HepG2 (cell line): Measurements from ENCODE around the gene RBM6. TPM values are rescaled to one million over a fixed set of nuclear protein-coding genes. Genes with fewer than 3 reads are reported as not detected.

Experiments
- ATAC-seq: fragments of 200-7000 bp; cut with Tn5 transposase; 3 replicates; pipeline ENCODE4 v1.9.1; 2020; ENCODE audit warnings: mild to moderate bottlenecking, moderate library complexity
- BruUV-seq: library from RNA; stranded (reverse); fragments of 400-500 nt; replicated peaks from 2 replicates; lab custom pipeline; 2021; lab: Mats Ljungman, UMichigan
- CTCF ChIA-PET: fragments of 300-600 bp; formaldehyde crosslinking; extraction: SDS; loops from one replicate; lab custom pipeline; 2021; ENCODE audit warnings: low total read pairs, inconsistent platforms, low intra/inter-chr PET ratio; lab: Yijun Ruan, JAX
- POLR2A ChIA-PET: fragments of 350-600 bp; sonication (Branson Sonifier 250); formaldehyde crosslinking; loops from one replicate; lab custom pipeline; 2020; ENCODE audit warnings: antibody characterized with exemption, inconsistent platforms; lab: Yijun Ruan, JAX
- DNase-seq: peaks from one replicate; pipeline ENCODE4 v3.0.0-alpha.2; 2015; ENCODE audit warnings: low spot score
- FAIRE-seq: peaks from 3 replicates; lab custom pipeline; 2011; peaks lifted over from hg19 to GRCh38; lab: Jason Lieb, UNC
- H2AFZ ChIP-seq: one replicate; pipeline ENCODE4 v1.6.1; 2011; ENCODE audit warnings: low read length, inconsistent platforms
- H3K27ac ChIP-seq: fragments of 300-600 bp; 3 replicates; pipeline ENCODE4 v1.8.0; 2011; ENCODE audit warnings: mixed run types, mild to moderate bottlenecking, mixed read lengths, low read length, inconsistent platforms; ENCODE audit not compliant: insufficient read depth; ENCODE audit errors: extremely low read length
- H3K27me3 ChIP-seq, 2 experiments: fragments of 200-600 bp in 1 of 2; 2 replicates in 1 of 2; 3 replicates in 1 of 2; pipeline versions ENCODE4 v1.6.0 to v1.8.0; 2011; ENCODE audit warnings: low read length in 2 of 2, mild to moderate bottlenecking in 2 of 2, moderate library complexity in 2 of 2, inconsistent platforms in 1 of 2; ENCODE audit not compliant: insufficient read depth in 2 of 2, control insufficient read depth in 1 of 2
- H3K36me3 ChIP-seq, 2 experiments: fragments of 200-600 bp in 1 of 2; replicated peaks in 1 of 2; 2 replicates in 1 of 2; 3 replicates in 1 of 2; pipeline versions ENCODE4 v1.5.1 to v1.8.0; 2011; ENCODE audit warnings: low read length in 2 of 2, inconsistent platforms in 1 of 2; ENCODE audit not compliant: insufficient read depth in 2 of 2, control insufficient read depth in 1 of 2
- H3K4me1 ChIP-seq: 2 replicates; pipeline ENCODE4 v1.5.1; 2012; ENCODE audit warnings: low read length, inconsistent platforms; ENCODE audit not compliant: insufficient read depth
- H3K4me2 ChIP-seq: 2 replicates; pipeline ENCODE4 v1.6.0; 2011; ENCODE audit warnings: low read depth, low read length, inconsistent platforms
- H3K4me3 ChIP-seq, 3 experiments: fragments of 200-600 bp in 1 of 3; sonication (generic), shearing (Covaris generic) in 1 of 3; replicated peaks in 1 of 3; 2 replicates each; pipeline ENCODE4 v1.5.1; 2011 to 2016; ENCODE audit warnings: low read length in 3 of 3, inconsistent platforms in 2 of 3, low read depth in 2 of 3, mild to moderate bottlenecking in 2 of 3, control low read depth in 1 of 3, mixed read lengths in 1 of 3; ENCODE audit not compliant: insufficient read depth in 1 of 3
- H3K79me2 ChIP-seq: one replicate; pipeline ENCODE4 v1.6.1; 2011; ENCODE audit warnings: low read length, inconsistent platforms; ENCODE audit not compliant: insufficient read depth
- H3K9ac ChIP-seq: 2 replicates; pipeline ENCODE4 v1.6.0; 2011; ENCODE audit warnings: mild to moderate bottlenecking, low read depth, low read length, inconsistent platforms; ENCODE audit not compliant: insufficient read depth
- H3K9me3 ChIP-seq: 2 replicates; pipeline ENCODE4 v1.5.1; 2012; ENCODE audit warnings: mild to moderate bottlenecking, low read length
- H4K20me1 ChIP-seq: 2 replicates; pipeline ENCODE4 v1.6.0; 2011; ENCODE audit warnings: inconsistent platforms, mild to moderate bottlenecking, low read length, moderate library complexity; ENCODE audit not compliant: insufficient read depth
- AGO2 ChIP-seq: fragments of 200-400 bp; formaldehyde crosslinking; optimal IDR thresholded peaks from 2 replicates; pipeline ENCODE3; 2017; ENCODE audit warnings: mild to moderate bottlenecking, low read depth, low read length, moderate library complexity
- ZFP62 ChIP-seq: sonication (generic); formaldehyde crosslinking; IDR thresholded peaks from 2 replicates; pipeline ENCODE4 v1.4.0; 2020; ENCODE audit warnings: missing genetic modification reagents
- WGBS: methylation state at CpG from one replicate; pipeline ENCODE4 v1.1.6; 2017; ENCODE audit warnings: low lambda C conversion rate; 5-methylcytosine and 5-hydroxymethylcytosine counted together
- in situ Hi-C: cut with HindIII; loops from 2 replicates; pipeline ENCODE4 v1.10.0; 2017; ENCODE audit warnings: low pct_unique_long_range_greater_than_20kb; ENCODE audit not compliant: extremely low pct_ligation_motif_present
- intact Hi-C: fragments of 100-400 bp; cut with micrococcal nuclease; formaldehyde crosslinking; loops from one replicate; pipeline ENCODE4 v1.10.0; 2022; ENCODE audit not compliant: unreplicated experiment
- polyA plus RNA-seq, 8 experiments: library from polyadenylated mRNA; depleted of rRNA in 3 of 8; stranded (reverse) in 7 of 8; unstranded in 1 of 8; fragments of >200 nt; fragmentation: Illumina TruSeq in 4 of 8; extraction: Trizol in 4 of 8; gene quantifications; 2 replicates each; pipeline versions ENCODE4 v1.2.1 to v1.2.3, GENCODE V29; 2011 to 2016; ENCODE audit warnings: low read depth in 4 of 8, missing spikeins in 1 of 8, mixed read lengths in 1 of 8; ENCODE audit not compliant: insufficient read depth in 1 of 8
- total RNA-seq, 5 experiments: library from RNA; depleted of rRNA; stranded (reverse); fragments of >200 nt; fragmentation: Illumina TruSeq; extraction: Trizol; gene quantifications; 2 replicates each; pipeline ENCODE4 v1.2.3, GENCODE V29; 2016; ENCODE audit warnings: low read depth in 1 of 5
- TF ChIP-seq, protein P1 (sequence below): sonication (generic); formaldehyde crosslinking; IDR thresholded peaks from 2 replicates; pipeline ENCODE4 v1.4.0; 2020; ENCODE audit warnings: missing genetic modification reagents

Gene RBM6
- total and polyA plus RNA-seq, 2 of the 13 experiments (the other 11 are each of a cell fraction or from before 2014, with no cell fraction given), result 72.7 to 86.1 TPM

DNA sequence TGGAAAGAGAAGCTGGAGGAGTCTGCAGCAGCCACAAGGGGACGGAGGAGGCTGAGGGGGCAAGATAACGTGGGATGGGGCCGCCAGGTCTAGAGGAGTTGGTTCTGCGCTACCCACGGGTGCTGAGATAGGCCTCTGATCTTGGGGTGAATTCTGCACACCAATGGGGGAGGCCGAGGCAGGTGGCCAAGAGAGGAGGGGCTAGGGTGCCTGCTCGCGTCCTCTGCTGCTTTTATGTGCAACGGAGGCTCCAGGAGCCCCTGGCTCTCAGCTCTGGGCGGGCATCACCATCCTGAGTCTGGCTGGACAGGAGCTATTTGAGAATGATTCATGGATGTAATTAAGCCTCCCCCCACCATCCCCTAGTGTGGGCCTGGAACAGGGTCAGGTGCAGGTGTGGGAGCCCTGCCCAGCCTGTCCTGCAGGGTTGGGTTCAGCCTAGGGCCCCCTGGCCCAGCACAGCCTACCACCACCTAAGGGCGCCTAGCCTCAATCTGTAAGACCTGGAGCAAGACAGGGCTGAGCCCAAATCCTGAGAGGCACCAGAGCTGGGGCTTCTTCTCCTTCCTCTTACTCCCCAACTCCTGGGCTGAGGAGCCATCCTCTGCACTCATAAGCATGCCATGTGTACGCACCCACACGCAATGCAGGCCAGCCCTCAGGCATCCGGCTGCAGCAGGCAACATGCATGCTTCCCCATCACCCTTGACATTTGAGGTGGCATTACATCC lies 182.9 kb downstream of the RBM6 start:
- ATAC-seq, result peak; percentile 4
- H3K9me3 ChIP-seq, result no peaks in the 10 kb centered on the region
- no peaks in the 10 kb centered on the region for H3K79me2 ChIP-seq
- H3K4me2 ChIP-seq, result no peak overlapping the region
- 84% methylated on average over 9 of the region's 14 CpGs for WGBS
- FAIRE-seq, result no peak
- H3K27ac ChIP-seq, result no peak overlapping the region
- no peak for DNase-seq
- in situ Hi-C loops, result loop anchor here (5.0 kb wide), 1 partner anchor 64 kb away; no protein-coding TSS in a partner anchor
- H4K20me1 ChIP-seq, result no peaks in the 10 kb centered on the region
- CTCF ChIA-PET, result interaction anchor here (1.2 to 2.8 kb wide), 3 partner anchors 32 to 66 kb away, joined by 4 to 50 read pairs (median 4); partner anchors contain the start of gene SEMA3F
- intact Hi-C loops, result loop anchor here (5.0 kb wide), 1 partner anchor 49 kb away; no protein-coding TSS in a partner anchor
- BruUV-seq, result no TSS peak
- no peak for TF ChIP-seq ZFP62 (CRISPR knock-in tag)
- TF ChIP-seq, protein P1, sequence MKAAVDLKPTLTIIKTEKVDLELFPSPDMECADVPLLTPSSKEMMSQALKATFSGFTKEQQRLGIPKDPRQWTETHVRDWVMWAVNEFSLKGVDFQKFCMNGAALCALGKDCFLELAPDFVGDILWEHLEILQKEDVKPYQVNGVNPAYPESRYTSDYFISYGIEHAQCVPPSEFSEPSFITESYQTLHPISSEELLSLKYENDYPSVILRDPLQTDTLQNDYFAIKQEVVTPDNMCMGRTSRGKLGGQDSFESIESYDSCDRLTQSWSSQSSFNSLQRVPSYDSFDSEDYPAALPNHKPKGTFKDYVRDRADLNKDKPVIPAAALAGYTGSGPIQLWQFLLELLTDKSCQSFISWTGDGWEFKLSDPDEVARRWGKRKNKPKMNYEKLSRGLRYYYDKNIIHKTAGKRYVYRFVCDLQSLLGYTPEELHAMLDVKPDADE (CRISPR knock-in tag), result no peak
- peak; percentile 75 for TF ChIP-seq AGO2
- H3K4me1 ChIP-seq, result peaks cover 29% of the 10 kb centered on the region
- H3K36me3 ChIP-seq, result peaks cover 7 to 28% of the 10 kb centered on the region in 2 experiments
- no peak overlapping the region for H2AFZ ChIP-seq
- peaks cover 0 to 6% of the 10 kb centered on the region in 2 experiments; a peak in 2 of 5 replicates for H3K27me3 ChIP-seq
- no peak overlapping the region for H3K4me3 ChIP-seq
- POLR2A ChIA-PET, result interaction anchor here (1.3 to 3.2 kb wide), 3 partner anchors 27 to 98 kb away, joined by 3 to 12 read pairs (median 3); no protein-coding TSS in a partner anchor
- no peak overlapping the region for H3K9ac ChIP-seq
